ENCODE results near the gene TTLL3.

DNA sequence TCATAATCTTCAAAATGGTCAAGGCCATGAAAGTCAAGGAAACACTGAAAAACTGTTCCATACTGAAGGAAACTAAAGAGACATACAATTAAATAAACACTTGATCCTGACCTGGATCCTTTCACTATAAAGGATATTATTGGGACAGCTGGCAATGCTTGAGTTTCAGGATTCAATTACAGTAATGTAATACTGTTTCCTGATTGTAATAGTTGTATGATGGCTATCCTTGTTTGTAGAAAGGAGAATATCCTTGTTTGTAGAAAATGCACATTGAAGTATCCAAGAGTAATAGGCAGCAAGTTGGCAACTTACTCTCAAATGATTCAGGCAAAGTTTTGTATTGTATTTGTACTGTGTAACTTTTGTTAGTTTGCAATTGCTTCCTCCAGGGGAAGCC lies 65.4 kb downstream of the TTLL3 start:
- TF ChIP-seq, protein P1, sequence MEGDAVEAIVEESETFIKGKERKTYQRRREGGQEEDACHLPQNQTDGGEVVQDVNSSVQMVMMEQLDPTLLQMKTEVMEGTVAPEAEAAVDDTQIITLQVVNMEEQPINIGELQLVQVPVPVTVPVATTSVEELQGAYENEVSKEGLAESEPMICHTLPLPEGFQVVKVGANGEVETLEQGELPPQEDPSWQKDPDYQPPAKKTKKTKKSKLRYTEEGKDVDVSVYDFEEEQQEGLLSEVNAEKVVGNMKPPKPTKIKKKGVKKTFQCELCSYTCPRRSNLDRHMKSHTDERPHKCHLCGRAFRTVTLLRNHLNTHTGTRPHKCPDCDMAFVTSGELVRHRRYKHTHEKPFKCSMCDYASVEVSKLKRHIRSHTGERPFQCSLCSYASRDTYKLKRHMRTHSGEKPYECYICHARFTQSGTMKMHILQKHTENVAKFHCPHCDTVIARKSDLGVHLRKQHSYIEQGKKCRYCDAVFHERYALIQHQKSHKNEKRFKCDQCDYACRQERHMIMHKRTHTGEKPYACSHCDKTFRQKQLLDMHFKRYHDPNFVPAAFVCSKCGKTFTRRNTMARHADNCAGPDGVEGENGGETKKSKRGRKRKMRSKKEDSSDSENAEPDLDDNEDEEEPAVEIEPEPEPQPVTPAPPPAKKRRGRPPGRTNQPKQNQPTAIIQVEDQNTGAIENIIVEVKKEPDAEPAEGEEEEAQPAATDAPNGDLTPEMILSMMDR (optimal IDR thresholded peaks at IDR 0.05 in 1 of 3, IDR thresholded peaks at IDR 0.05 in 1 of 3, conservative IDR thresholded peaks at IDR 0.05 in 1 of 3; ENCODE audit: extremely low read depth in 1 of 3, insufficient read depth in 2 of 3, low read length in 3 of 3): no peak
- no peak for TF ChIP-seq EZH2 (IDR thresholded peaks at IDR 0.05; ENCODE audit: low read length)
